WTC11 (cell line): Measurements from ENCODE around the gene PRKCE. TPM values are rescaled to one million over a fixed set of nuclear protein-coding genes. Genes with fewer than 3 reads are reported as not detected.

Experiments
- ATAC-seq: fragments of 200-7000 bp; cut with Tn5 transposase; 2 replicates; pipeline ENCODE4 v1.10.0; 2021; ENCODE audit warnings: mild to moderate bottlenecking, moderate library complexity
- CTCF ChIA-PET: fragments of 300-600 bp; sonication (Branson Sonifier 250); formaldehyde crosslinking; loops from one replicate; lab custom pipeline; 2021; ENCODE audit warnings: antibody characterized with exemption; lab: Charles Lee
- POLR2A ChIA-PET: fragments of 350-600 bp; sonication (Branson Sonifier 250); formaldehyde crosslinking; loops from one replicate; lab custom pipeline; 2021; ENCODE audit warnings: antibody characterized with exemption; lab: Charles Lee
- DNase-seq: peaks from one replicate; pipeline ENCODE4 v3.0.0; 2021; ENCODE audit warnings: low spot score
- H3K27ac Mint-ChIP-seq: 2 replicates; pipeline ENCODE4 v1.8.0; 2021; ENCODE audit warnings: mixed read lengths
- H3K27me3 Mint-ChIP-seq: 2 replicates; pipeline ENCODE4 v1.8.0; 2021; ENCODE audit warnings: low read depth, mild to moderate bottlenecking, moderate library complexity, mixed read lengths
- H3K36me3 Mint-ChIP-seq: 2 replicates; pipeline ENCODE4 v1.8.0; 2021; ENCODE audit warnings: mixed read lengths
- H3K4me1 Mint-ChIP-seq: 2 replicates; pipeline ENCODE4 v1.8.0; 2022; ENCODE audit warnings: mixed read lengths
- H3K4me3 Mint-ChIP-seq: 2 replicates; pipeline ENCODE4 v1.8.0; 2021; ENCODE audit warnings: mild to moderate bottlenecking, moderate library complexity, mixed read lengths
- H3K9me3 Mint-ChIP-seq: 2 replicates; pipeline ENCODE4 v1.8.0; 2021; ENCODE audit warnings: mixed read lengths
- EMX1 ChIP-seq: fragments of 250-450 bp; sonication (Bioruptor Pico); IDR thresholded peaks from 2 replicates; pipeline ENCODE4 v1.8.0; 2021; ENCODE audit warnings: mild to moderate bottlenecking
- TEAD1 ChIP-seq: sonication (generic); formaldehyde crosslinking; IDR thresholded peaks from 2 replicates; pipeline ENCODE4 v1.8.0; 2022; ENCODE audit warnings: mild to moderate bottlenecking, missing genetic modification reagents
- ZNF671 ChIP-seq: fragments of 250-450 bp; sonication (Bioruptor Pico); IDR thresholded peaks from 2 replicates; pipeline ENCODE4 v1.8.0; 2021; ENCODE audit warnings: mild to moderate bottlenecking
- total RNA-seq: library from RNA; stranded (reverse); gene quantifications from 3 replicates; pipeline ENCODE4 v1.2.3, GENCODE V29; 2021
- TF ChIP-seq, protein P1 (sequence below): sonication (generic); formaldehyde crosslinking; IDR thresholded peaks from 2 replicates; pipeline ENCODE4 v1.8.0; 2022; ENCODE audit warnings: missing genetic modification reagents
- TF ChIP-seq, protein P2 (sequence below): sonication (generic); formaldehyde crosslinking; IDR thresholded peaks from 2 replicates; pipeline ENCODE4 v1.8.1; 2023; ENCODE audit warnings: mild to moderate bottlenecking, missing genetic modification reagents
- TF ChIP-seq, protein P3 (sequence below): sonication (generic); formaldehyde crosslinking; IDR thresholded peaks from 2 replicates; pipeline ENCODE4 v1.8.1; 2022; ENCODE audit warnings: mild to moderate bottlenecking, missing genetic modification reagents, moderate library complexity, borderline replicate concordance
- TF ChIP-seq, protein P4 (sequence below): sonication (generic); formaldehyde crosslinking; IDR thresholded peaks from 2 replicates; pipeline ENCODE4 v1.8.1; 2022; ENCODE audit warnings: mild to moderate bottlenecking, moderate library complexity, missing genetic modification reagents
- TF ChIP-seq, protein P5 (sequence below): sonication (generic); formaldehyde crosslinking; IDR thresholded peaks from 2 replicates; pipeline ENCODE4 v1.8.1; 2022; ENCODE audit warnings: low read depth, mild to moderate bottlenecking, moderate library complexity, missing genetic modification reagents, borderline replicate concordance
- TF ChIP-seq, protein P6 (sequence below): fragments of 200-600 bp; IDR thresholded peaks from 2 replicates; pipeline ENCODE4 v1.8.0; 2022; ENCODE audit warnings: antibody characterized with exemption
- TF ChIP-seq, protein P7 (sequence below): sonication (generic); formaldehyde crosslinking; IDR thresholded peaks from 2 replicates; pipeline ENCODE4 v1.8.1; 2023; ENCODE audit warnings: mild to moderate bottlenecking, missing genetic modification reagents, borderline replicate concordance
- TF ChIP-seq, protein P8 (sequence below): fragments of 250-450 bp; sonication (Bioruptor Pico); IDR thresholded peaks from 2 replicates; pipeline ENCODE4 v1.9.0; 2021; ENCODE audit warnings: mild to moderate bottlenecking, borderline replicate concordance
- TF ChIP-seq, protein P9 (sequence below): sonication (generic); formaldehyde crosslinking; conservative IDR thresholded peaks from 2 replicates; pipeline ENCODE4 v1.8.1; 2022; ENCODE audit warnings: mild to moderate bottlenecking, missing genetic modification reagents
- TF ChIP-seq, protein P10 (sequence below): sonication (generic); formaldehyde crosslinking; IDR thresholded peaks from 2 replicates; pipeline ENCODE4 v1.8.1; 2022; ENCODE audit warnings: low read depth, missing genetic modification reagents, borderline replicate concordance

PRKCE gene
- total RNA-seq, 1 experiment from 2014 or later = 5.8 TPM

DNA sequence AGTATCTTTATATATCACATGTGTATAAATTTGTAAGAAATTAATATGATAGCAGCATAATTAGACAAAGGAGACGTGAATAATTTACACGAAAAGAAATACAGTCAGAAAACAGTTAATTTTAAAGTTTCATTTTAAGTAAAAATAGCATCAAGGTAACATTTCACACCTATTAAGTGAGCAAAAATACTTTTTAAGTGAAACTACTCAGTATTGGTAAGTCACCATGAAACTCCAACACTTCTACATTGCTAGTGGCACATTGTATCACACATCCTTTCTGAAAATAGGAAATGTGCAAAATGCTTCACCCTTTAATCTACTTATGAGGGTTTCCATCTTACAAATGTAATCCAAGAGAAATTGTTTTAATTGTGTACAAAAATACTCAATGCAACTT lies 357.8 kb downstream of the PRKCE start (continued):
- TF ChIP-seq, protein P1, sequence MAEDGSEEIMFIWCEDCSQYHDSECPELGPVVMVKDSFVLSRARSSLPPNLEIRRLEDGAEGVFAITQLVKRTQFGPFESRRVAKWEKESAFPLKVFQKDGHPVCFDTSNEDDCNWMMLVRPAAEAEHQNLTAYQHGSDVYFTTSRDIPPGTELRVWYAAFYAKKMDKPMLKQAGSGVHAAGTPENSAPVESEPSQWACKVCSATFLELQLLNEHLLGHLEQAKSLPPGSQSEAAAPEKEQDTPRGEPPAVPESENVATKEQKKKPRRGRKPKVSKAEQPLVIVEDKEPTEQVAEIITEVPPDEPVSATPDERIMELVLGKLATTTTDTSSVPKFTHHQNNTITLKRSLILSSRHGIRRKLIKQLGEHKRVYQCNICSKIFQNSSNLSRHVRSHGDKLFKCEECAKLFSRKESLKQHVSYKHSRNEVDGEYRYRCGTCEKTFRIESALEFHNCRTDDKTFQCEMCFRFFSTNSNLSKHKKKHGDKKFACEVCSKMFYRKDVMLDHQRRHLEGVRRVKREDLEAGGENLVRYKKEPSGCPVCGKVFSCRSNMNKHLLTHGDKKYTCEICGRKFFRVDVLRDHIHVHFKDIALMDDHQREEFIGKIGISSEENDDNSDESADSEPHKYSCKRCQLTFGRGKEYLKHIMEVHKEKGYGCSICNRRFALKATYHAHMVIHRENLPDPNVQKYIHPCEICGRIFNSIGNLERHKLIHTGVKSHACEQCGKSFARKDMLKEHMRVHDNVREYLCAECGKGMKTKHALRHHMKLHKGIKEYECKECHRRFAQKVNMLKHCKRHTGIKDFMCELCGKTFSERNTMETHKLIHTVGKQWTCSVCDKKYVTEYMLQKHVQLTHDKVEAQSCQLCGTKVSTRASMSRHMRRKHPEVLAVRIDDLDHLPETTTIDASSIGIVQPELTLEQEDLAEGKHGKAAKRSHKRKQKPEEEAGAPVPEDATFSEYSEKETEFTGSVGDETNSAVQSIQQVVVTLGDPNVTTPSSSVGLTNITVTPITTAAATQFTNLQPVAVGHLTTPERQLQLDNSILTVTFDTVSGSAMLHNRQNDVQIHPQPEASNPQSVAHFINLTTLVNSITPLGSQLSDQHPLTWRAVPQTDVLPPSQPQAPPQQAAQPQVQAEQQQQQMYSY (CRISPR knock-in tag) = no peak
- TF ChIP-seq, protein P2, sequence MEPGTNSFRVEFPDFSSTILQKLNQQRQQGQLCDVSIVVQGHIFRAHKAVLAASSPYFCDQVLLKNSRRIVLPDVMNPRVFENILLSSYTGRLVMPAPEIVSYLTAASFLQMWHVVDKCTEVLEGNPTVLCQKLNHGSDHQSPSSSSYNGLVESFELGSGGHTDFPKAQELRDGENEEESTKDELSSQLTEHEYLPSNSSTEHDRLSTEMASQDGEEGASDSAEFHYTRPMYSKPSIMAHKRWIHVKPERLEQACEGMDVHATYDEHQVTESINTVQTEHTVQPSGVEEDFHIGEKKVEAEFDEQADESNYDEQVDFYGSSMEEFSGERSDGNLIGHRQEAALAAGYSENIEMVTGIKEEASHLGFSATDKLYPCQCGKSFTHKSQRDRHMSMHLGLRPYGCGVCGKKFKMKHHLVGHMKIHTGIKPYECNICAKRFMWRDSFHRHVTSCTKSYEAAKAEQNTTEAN (CRISPR knock-in tag) = no peak

DNA sequence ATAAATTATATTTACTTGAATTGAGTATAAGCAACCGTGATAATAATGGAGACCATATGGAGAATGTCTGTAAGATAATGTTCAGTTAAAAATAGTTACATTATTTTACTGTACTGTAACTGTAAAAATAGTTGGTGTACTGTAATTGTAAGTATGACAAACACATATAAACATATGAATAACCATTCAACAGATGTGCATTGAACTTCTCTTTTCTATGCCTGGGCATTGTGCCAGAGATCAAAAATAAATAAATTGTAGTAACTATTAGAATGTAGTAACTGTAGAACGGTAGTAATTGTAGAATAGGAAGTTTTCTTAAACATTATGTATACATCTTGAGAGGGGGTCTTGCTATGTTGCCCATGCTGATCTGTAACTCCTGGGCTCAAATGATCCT lies 358.3 kb downstream of the PRKCE start:
- no peak for ATAC-seq
- Mint-ChIP-seq H3K4me1 (peaks cover 29% of the 10 kb centered on the region), H3K27ac (no peak overlapping the region), H3K27me3 (no peaks in the 10 kb centered on the region), H3K4me3 (no peak overlapping the region), H3K36me3 (peaks cover 7% of the 10 kb centered on the region; the same call in 1 of the 2 replicates), H3K9me3 (peaks cover 7% of the 10 kb centered on the region; the same call in 1 of the 2 replicates)
- ChIA-PET POLR2A (no interaction called here), CTCF (no interaction called here)
- DNase-seq = no peak
- TF ChIP-seq, protein P3, sequence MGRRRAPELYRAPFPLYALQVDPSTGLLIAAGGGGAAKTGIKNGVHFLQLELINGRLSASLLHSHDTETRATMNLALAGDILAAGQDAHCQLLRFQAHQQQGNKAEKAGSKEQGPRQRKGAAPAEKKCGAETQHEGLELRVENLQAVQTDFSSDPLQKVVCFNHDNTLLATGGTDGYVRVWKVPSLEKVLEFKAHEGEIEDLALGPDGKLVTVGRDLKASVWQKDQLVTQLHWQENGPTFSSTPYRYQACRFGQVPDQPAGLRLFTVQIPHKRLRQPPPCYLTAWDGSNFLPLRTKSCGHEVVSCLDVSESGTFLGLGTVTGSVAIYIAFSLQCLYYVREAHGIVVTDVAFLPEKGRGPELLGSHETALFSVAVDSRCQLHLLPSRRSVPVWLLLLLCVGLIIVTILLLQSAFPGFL (CRISPR knock-in tag) = no peak
- TF ChIP-seq TEAD1 (CRISPR knock-in tag) (no peak), ZNF671 (no peak), EMX1 (CRISPR knock-in tag) (no peak)
- TF ChIP-seq, protein P4, sequence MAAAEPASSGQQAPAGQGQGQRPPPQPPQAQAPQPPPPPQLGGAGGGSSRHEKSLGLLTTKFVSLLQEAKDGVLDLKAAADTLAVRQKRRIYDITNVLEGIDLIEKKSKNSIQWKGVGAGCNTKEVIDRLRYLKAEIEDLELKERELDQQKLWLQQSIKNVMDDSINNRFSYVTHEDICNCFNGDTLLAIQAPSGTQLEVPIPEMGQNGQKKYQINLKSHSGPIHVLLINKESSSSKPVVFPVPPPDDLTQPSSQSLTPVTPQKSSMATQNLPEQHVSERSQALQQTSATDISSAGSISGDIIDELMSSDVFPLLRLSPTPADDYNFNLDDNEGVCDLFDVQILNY = no peak
- TF ChIP-seq, protein P5, sequence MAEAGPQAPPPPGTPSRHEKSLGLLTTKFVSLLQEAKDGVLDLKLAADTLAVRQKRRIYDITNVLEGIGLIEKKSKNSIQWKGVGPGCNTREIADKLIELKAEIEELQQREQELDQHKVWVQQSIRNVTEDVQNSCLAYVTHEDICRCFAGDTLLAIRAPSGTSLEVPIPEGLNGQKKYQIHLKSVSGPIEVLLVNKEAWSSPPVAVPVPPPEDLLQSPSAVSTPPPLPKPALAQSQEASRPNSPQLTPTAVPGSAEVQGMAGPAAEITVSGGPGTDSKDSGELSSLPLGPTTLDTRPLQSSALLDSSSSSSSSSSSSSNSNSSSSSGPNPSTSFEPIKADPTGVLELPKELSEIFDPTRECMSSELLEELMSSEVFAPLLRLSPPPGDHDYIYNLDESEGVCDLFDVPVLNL = no peak
- TF ChIP-seq, protein P6, sequence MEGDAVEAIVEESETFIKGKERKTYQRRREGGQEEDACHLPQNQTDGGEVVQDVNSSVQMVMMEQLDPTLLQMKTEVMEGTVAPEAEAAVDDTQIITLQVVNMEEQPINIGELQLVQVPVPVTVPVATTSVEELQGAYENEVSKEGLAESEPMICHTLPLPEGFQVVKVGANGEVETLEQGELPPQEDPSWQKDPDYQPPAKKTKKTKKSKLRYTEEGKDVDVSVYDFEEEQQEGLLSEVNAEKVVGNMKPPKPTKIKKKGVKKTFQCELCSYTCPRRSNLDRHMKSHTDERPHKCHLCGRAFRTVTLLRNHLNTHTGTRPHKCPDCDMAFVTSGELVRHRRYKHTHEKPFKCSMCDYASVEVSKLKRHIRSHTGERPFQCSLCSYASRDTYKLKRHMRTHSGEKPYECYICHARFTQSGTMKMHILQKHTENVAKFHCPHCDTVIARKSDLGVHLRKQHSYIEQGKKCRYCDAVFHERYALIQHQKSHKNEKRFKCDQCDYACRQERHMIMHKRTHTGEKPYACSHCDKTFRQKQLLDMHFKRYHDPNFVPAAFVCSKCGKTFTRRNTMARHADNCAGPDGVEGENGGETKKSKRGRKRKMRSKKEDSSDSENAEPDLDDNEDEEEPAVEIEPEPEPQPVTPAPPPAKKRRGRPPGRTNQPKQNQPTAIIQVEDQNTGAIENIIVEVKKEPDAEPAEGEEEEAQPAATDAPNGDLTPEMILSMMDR = no peak
- TF ChIP-seq, protein P7, sequence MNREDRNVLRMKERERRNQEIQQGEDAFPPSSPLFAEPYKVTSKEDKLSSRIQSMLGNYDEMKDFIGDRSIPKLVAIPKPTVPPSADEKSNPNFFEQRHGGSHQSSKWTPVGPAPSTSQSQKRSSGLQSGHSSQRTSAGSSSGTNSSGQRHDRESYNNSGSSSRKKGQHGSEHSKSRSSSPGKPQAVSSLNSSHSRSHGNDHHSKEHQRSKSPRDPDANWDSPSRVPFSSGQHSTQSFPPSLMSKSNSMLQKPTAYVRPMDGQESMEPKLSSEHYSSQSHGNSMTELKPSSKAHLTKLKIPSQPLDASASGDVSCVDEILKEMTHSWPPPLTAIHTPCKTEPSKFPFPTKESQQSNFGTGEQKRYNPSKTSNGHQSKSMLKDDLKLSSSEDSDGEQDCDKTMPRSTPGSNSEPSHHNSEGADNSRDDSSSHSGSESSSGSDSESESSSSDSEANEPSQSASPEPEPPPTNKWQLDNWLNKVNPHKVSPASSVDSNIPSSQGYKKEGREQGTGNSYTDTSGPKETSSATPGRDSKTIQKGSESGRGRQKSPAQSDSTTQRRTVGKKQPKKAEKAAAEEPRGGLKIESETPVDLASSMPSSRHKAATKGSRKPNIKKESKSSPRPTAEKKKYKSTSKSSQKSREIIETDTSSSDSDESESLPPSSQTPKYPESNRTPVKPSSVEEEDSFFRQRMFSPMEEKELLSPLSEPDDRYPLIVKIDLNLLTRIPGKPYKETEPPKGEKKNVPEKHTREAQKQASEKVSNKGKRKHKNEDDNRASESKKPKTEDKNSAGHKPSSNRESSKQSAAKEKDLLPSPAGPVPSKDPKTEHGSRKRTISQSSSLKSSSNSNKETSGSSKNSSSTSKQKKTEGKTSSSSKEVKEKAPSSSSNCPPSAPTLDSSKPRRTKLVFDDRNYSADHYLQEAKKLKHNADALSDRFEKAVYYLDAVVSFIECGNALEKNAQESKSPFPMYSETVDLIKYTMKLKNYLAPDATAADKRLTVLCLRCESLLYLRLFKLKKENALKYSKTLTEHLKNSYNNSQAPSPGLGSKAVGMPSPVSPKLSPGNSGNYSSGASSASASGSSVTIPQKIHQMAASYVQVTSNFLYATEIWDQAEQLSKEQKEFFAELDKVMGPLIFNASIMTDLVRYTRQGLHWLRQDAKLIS (CRISPR knock-in tag) = no peak
- TF ChIP-seq, protein P8, sequence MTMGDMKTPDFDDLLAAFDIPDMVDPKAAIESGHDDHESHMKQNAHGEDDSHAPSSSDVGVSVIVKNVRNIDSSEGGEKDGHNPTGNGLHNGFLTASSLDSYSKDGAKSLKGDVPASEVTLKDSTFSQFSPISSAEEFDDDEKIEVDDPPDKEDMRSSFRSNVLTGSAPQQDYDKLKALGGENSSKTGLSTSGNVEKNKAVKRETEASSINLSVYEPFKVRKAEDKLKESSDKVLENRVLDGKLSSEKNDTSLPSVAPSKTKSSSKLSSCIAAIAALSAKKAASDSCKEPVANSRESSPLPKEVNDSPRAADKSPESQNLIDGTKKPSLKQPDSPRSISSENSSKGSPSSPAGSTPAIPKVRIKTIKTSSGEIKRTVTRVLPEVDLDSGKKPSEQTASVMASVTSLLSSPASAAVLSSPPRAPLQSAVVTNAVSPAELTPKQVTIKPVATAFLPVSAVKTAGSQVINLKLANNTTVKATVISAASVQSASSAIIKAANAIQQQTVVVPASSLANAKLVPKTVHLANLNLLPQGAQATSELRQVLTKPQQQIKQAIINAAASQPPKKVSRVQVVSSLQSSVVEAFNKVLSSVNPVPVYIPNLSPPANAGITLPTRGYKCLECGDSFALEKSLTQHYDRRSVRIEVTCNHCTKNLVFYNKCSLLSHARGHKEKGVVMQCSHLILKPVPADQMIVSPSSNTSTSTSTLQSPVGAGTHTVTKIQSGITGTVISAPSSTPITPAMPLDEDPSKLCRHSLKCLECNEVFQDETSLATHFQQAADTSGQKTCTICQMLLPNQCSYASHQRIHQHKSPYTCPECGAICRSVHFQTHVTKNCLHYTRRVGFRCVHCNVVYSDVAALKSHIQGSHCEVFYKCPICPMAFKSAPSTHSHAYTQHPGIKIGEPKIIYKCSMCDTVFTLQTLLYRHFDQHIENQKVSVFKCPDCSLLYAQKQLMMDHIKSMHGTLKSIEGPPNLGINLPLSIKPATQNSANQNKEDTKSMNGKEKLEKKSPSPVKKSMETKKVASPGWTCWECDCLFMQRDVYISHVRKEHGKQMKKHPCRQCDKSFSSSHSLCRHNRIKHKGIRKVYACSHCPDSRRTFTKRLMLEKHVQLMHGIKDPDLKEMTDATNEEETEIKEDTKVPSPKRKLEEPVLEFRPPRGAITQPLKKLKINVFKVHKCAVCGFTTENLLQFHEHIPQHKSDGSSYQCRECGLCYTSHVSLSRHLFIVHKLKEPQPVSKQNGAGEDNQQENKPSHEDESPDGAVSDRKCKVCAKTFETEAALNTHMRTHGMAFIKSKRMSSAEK (CRISPR knock-in tag) = no peak
- TF ChIP-seq, protein P9, sequence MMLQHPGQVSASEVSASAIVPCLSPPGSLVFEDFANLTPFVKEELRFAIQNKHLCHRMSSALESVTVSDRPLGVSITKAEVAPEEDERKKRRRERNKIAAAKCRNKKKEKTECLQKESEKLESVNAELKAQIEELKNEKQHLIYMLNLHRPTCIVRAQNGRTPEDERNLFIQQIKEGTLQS = no peak
- TF ChIP-seq, protein P10, sequence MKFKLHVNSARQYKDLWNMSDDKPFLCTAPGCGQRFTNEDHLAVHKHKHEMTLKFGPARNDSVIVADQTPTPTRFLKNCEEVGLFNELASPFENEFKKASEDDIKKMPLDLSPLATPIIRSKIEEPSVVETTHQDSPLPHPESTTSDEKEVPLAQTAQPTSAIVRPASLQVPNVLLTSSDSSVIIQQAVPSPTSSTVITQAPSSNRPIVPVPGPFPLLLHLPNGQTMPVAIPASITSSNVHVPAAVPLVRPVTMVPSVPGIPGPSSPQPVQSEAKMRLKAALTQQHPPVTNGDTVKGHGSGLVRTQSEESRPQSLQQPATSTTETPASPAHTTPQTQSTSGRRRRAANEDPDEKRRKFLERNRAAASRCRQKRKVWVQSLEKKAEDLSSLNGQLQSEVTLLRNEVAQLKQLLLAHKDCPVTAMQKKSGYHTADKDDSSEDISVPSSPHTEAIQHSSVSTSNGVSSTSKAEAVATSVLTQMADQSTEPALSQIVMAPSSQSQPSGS (CRISPR knock-in tag) = no peak
